ENCODE measurements around the gene TEX12. TPM values are rescaled to one million over a fixed set of nuclear protein-coding genes. Genes with fewer than 3 reads are reported as not detected.

The TEX12 gene
- total RNA-seq, 1 experiment from 2014 or later = not detected

GRCh38 chr11:112213753-112214152 is 46.6 kb downstream of the TEX12 start:
- CTCF ChIA-PET = no interaction called here
- Mint-ChIP-seq H3K4me1 (ENCODE audit: low read depth, unreplicated experiment) (peaks cover 8% of the 10 kb centered on the region), H3K4me3 (ENCODE audit: low read depth, unreplicated experiment) (no peak overlapping the region), H3K36me3 (ENCODE audit: insufficient read depth, unreplicated experiment) (no peaks in the 10 kb centered on the region), H3K27ac (ENCODE audit: unreplicated experiment) (no peak overlapping the region), H3K27me3 (ENCODE audit: unreplicated experiment) (no peaks in the 10 kb centered on the region), H3K9me3 (ENCODE audit: low read depth, unreplicated experiment) (no peaks in the 10 kb centered on the region)
- no peak for TF ChIP-seq CTCF (IDR thresholded peaks at IDR 0.05; ENCODE audit: unreplicated experiment)
- no peak for DNase-seq
- intact Hi-C loops (cut with micrococcal nuclease; ENCODE audit: unreplicated experiment) = no loop called here
- no TSS peak for BruUV-seq (replicated peaks)

GRCh38 chr11:112215621-112216020 is 48.4 kb downstream of the TEX12 start:
- TF ChIP-seq CTCF (IDR thresholded peaks at IDR 0.05; ENCODE audit: unreplicated experiment) = no peak
- intact Hi-C loops (cut with micrococcal nuclease; ENCODE audit: unreplicated experiment) = loop anchor here (5.0 kb wide), 1 partner anchor 1072 kb away; no protein-coding TSS in a partner anchor
- no peak for DNase-seq
- Mint-ChIP-seq H3K4me1 (ENCODE audit: low read depth, unreplicated experiment) (peaks cover 8% of the 10 kb centered on the region), H3K27me3 (ENCODE audit: unreplicated experiment) (no peaks in the 10 kb centered on the region), H3K9me3 (ENCODE audit: low read depth, unreplicated experiment) (no peaks in the 10 kb centered on the region), H3K36me3 (ENCODE audit: insufficient read depth, unreplicated experiment) (no peaks in the 10 kb centered on the region), H3K27ac (ENCODE audit: unreplicated experiment) (no peak overlapping the region), H3K4me3 (ENCODE audit: low read depth, unreplicated experiment) (no peak overlapping the region)
- CTCF ChIA-PET = no interaction called here
- no TSS peak for BruUV-seq (replicated peaks)

- no peak for DNase-seq
- Mint-ChIP-seq H3K36me3 (ENCODE audit: insufficient read depth, unreplicated experiment) (no peaks in the 10 kb centered on the region), H3K4me3 (ENCODE audit: low read depth, unreplicated experiment) (no peak overlapping the region), H3K27ac (ENCODE audit: unreplicated experiment) (no peak overlapping the region), H3K27me3 (ENCODE audit: unreplicated experiment) (no peaks in the 10 kb centered on the region), H3K9me3 (ENCODE audit: low read depth, unreplicated experiment) (no peaks in the 10 kb centered on the region), H3K4me1 (ENCODE audit: low read depth, unreplicated experiment) (peaks cover 8% of the 10 kb centered on the region)
- no TSS peak for BruUV-seq (replicated peaks)
- no peak for TF ChIP-seq CTCF (IDR thresholded peaks at IDR 0.05; ENCODE audit: unreplicated experiment)
- CTCF ChIA-PET = interaction anchor here (1.0 kb wide), 1 partner anchor 64 kb away, joined by 3 read pairs; no protein-coding TSS in a partner anchor
- intact Hi-C loops (cut with micrococcal nuclease; ENCODE audit: unreplicated experiment) = loop anchor here (5.0 kb wide), 1 partner anchor 1071 kb away; no protein-coding TSS in a partner anchor
Observed at GRCh38 chr11:112216561-112217105, 49.5 kb downstream of the TEX12 start.

GRCh38 chr11:112219476-112220232 is 52.5 kb downstream of the TEX12 start:
- intact Hi-C loops (cut with micrococcal nuclease; ENCODE audit: unreplicated experiment) = loop anchor here (1.0 to 5.0 kb wide), 3 partner anchors 61 to 1068 kb away; no protein-coding TSS in a partner anchor
- Mint-ChIP-seq H3K4me1 (ENCODE audit: low read depth, unreplicated experiment) (peaks cover 8% of the 10 kb centered on the region), H3K27ac (ENCODE audit: unreplicated experiment) (no peak overlapping the region), H3K9me3 (ENCODE audit: low read depth, unreplicated experiment) (no peaks in the 10 kb centered on the region), H3K4me3 (ENCODE audit: low read depth, unreplicated experiment) (no peak overlapping the region), H3K36me3 (ENCODE audit: insufficient read depth, unreplicated experiment) (no peaks in the 10 kb centered on the region), H3K27me3 (ENCODE audit: unreplicated experiment) (no peaks in the 10 kb centered on the region)
- no TSS peak for BruUV-seq (replicated peaks)
- peak; percentile 44 for TF ChIP-seq CTCF (IDR thresholded peaks at IDR 0.05; ENCODE audit: unreplicated experiment)
- DNase-seq = peak; percentile 33
- CTCF ChIA-PET = interaction anchor here (0.6 to 1.8 kb wide), 3 partner anchors 60 to 1070 kb away, joined by 3 to 13 read pairs (median 3); no protein-coding TSS in a partner anchor

All from Calu3 (cell line).